ENCODE data around the gene ECHDC3.

Gene ECHDC3

GRCh38 chr10:11810973-11811372 lies 68.8 kb downstream of the ECHDC3 start:
- no peaks in the 10 kb centered on the region; the same call in 1 of the 2 replicates for H3K27me3 ChIP-seq (ENCODE audit: insufficient read depth, low read length)
- no peaks in the 10 kb centered on the region for H4K20me1 ChIP-seq (ENCODE audit: insufficient read depth, low read length)
- no peak overlapping the region for H3K9ac ChIP-seq (ENCODE audit: low read length)
- H3K4me2 ChIP-seq (ENCODE audit: low read length): no peak overlapping the region
- no peak overlapping the region for H2AFZ ChIP-seq (ENCODE audit: low read length)
- no peaks in the 10 kb centered on the region for H3F3A ChIP-seq (ENCODE audit: insufficient read depth, low read length)
- no peaks in the 10 kb centered on the region for H3K4me1 ChIP-seq (ENCODE audit: insufficient read depth, low read length, severe bottlenecking)
- H3K36me3 ChIP-seq (ENCODE audit: insufficient read depth, low read length): no peaks in the 10 kb centered on the region
- no peak overlapping the region for H3K27ac ChIP-seq (ENCODE audit: low read depth, low read length, poor library complexity, severe bottlenecking)
- no peak for TF ChIP-seq EZH2 (IDR thresholded peaks at IDR 0.05; ENCODE audit: borderline replicate concordance, low read length)
- no peak for TF ChIP-seq CTCF (IDR thresholded peaks at IDR 0.05; ENCODE audit: low read length)
- H3K4me3 ChIP-seq (ENCODE audit: low read depth, low read length, poor library complexity, severe bottlenecking): no peak overlapping the region
- H3K9me3 ChIP-seq (ENCODE audit: low read length): no peaks in the 10 kb centered on the region
- no peaks in the 10 kb centered on the region for H3K79me2 ChIP-seq (ENCODE audit: insufficient read depth, low read length)
- H3K9me2 ChIP-seq (ENCODE audit: low read depth, low read length): no peaks in the 10 kb centered on the region

- H3F3A ChIP-seq (ENCODE audit: insufficient read depth, low read length): no peaks in the 10 kb centered on the region
- TF ChIP-seq EZH2 (IDR thresholded peaks at IDR 0.05; ENCODE audit: borderline replicate concordance, low read length): no peak
- no peak for TF ChIP-seq CTCF (IDR thresholded peaks at IDR 0.05; ENCODE audit: low read length)
Observed at GRCh38 chr10:11813177-11813576, 71.0 kb downstream of the ECHDC3 start.

More at GRCh38 chr10:11813177-11813576, 71.0 kb downstream of the ECHDC3 start:
- H2AFZ ChIP-seq (ENCODE audit: low read length): no peak overlapping the region
- H3K9me3 ChIP-seq (ENCODE audit: low read length): no peaks in the 10 kb centered on the region
- H3K9ac ChIP-seq (ENCODE audit: low read length): no peak overlapping the region
- no peak overlapping the region for H3K4me3 ChIP-seq (ENCODE audit: low read depth, low read length, poor library complexity, severe bottlenecking)
- H3K4me2 ChIP-seq (ENCODE audit: low read length): no peak overlapping the region
- no peaks in the 10 kb centered on the region for H3K36me3 ChIP-seq (ENCODE audit: insufficient read depth, low read length)
- no peaks in the 10 kb centered on the region for H3K79me2 ChIP-seq (ENCODE audit: insufficient read depth, low read length)
- H3K4me1 ChIP-seq (ENCODE audit: insufficient read depth, low read length, severe bottlenecking): no peaks in the 10 kb centered on the region
- no peak overlapping the region for H3K27ac ChIP-seq (ENCODE audit: low read depth, low read length, poor library complexity, severe bottlenecking)
- H3K27me3 ChIP-seq (ENCODE audit: insufficient read depth, low read length): no peaks in the 10 kb centered on the region; the same call in 1 of the 2 replicates
- H3K9me2 ChIP-seq (ENCODE audit: low read depth, low read length): no peaks in the 10 kb centered on the region
- H4K20me1 ChIP-seq (ENCODE audit: insufficient read depth, low read length): no peaks in the 10 kb centered on the region

All from OCI-LY1 (cell line).